ENCODE measurements around the gene TIPARP.
A peak's percentile ranks its signal among the peaks of the same experiment; 100 is the strongest.
"Not testable (repeated sequence)": the region's sequence is repeated elsewhere in the genome, so short reads cannot be mapped to it uniquely, and the experiment has no call there.

TIPARP gene

GRCh38 chr3:156718622-156719306 is 44.4 kb downstream of the TIPARP start:
- DNase-seq: no peak

- no peak for DNase-seq
Measured at GRCh38 chr3:156720826-156721225, 46.4 kb downstream of the TIPARP start.

DNA sequence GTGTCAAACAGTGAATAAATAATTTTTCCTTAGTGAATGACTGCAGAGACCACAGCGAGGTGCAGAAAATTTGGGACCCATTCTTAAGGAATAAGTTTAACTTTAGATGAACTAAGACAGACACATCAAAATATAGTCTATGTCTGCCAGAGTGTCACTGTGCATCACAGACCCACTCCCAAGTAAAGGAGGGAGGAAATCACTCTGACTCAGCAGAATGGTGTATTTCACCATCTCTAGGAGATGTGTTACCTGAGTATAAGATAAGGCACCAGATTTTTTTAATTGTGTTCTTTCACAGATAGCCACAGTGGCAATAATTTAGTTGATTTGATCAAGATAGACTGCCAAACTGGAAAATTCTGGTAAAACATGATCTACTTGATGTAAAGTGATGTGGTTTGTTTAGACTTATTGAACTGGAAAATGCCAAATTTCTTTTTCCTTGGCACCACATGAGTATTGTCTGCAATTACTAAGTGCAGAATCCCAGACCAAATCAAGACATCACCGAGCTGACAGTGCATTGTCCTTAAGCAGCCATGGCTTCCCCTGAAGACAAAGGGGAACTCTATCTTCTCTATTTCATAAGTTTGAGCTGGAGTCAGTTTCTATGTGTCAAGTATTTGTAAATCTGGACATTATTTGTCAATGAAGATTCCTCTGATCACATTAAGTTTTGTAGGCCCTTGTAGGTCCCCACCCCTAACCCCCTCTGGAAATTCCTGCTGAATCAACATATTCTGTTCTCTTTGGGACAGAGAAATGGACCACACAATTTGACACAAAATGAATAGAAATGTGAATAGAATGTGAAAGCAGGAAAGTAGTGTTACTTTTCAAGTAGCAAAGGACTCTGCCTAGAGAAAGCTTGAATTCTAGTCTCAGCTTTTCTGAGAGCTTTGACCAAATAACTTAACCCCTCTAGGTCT is 47.6 kb downstream of the TIPARP start:
- DNase-seq: no peak

DNA sequence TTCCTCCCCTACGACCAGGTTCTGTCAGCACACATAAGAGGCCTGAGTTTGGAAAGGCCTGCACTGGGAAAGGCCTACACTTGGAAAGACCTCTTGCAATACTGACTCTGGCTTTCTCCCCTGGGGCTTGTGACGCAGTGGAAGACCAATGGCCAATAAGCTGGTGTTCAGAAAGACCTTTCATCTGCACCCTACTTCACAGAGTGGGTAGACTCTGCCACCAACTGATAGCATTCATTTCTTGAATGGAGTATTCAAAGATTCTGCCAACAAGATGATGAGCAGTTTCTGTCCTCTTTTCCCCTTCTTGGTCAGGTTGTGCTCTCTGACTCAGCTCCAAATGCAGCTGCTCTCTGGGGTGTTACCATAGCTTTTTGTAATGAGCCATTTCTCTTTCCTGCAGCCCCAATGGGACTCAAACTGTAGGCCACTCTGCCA is 48.8 kb downstream of the TIPARP start:
- DNase-seq: no peak

GRCh38 chr3:156725682-156726081 is 51.3 kb downstream of the TIPARP start:
- peak in 2 of 3 experiments; percentile 74 to 93 for DNase-seq

GRCh38 chr3:156726456-156726855 is 52.1 kb downstream of the TIPARP start:
- DNase-seq: no peak

DNA sequence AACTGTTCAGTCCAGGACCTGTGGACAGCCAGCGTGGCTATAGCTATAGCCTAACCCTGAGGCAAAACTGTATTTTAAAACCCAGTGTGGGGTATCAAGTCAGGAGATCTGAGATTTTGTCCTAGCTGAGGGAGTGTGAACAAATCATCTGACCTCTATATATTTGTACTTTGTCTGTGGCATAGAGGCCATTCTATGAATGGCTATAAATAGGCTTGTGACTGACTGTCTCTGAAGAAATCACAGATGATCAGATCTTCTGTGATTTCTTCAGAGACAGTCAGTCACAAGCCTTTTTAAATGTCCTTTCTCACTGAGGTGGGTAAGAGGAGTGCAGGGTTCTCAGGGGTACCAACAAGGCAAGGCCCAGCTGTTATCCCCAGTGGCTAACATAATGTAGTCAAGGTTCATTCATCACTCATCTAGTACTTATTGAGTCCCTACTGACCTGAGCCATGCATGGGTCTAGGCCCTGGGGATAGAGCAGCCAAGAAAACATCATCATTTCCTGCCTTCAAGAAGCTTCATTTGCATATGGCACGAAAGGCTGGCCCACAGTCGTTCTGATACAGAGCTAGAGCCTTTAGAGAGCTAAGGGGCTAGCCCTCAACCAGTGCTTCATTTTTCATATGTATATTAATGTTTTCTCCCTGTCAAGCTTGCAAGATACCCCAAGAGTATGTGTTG is 53.3 kb downstream of the TIPARP start:
- no peak for DNase-seq

DNA sequence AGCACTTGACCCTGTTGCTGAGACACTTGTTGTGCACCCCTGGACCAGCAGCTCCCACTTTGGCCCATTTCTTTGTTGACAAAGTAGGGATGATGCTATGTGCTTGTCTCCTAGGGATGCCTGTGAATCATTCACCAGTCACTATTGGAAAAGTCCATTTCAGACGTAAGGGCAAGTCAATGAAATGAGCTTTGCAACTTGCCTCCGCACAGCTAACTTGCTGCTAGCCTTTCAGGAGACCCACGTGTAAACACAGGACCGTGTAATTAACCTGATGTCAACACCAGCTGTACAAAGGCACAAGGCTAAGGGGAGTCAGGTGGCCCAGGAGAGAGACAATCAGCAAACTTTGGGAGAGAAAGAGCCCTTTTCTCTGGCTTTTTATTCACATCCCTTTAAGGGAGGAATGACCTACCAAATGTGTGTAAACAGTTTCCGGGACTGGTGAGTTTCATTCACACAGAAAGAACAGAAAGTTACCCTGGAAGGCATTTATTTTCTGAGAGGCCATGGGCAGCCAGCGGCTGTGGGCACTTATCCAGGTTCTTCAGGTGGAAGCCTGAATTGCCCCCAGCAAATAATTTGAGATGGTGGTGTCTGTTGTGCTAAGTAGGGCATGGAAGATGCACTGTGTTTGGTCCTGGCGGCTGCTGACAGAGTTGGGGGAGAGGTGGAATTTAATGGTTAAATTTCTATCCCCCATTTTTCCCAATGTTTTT is 54.0 kb downstream of the TIPARP start:
- peak in 2 of 3 experiments; percentile 96 to 98 for DNase-seq

DNA sequence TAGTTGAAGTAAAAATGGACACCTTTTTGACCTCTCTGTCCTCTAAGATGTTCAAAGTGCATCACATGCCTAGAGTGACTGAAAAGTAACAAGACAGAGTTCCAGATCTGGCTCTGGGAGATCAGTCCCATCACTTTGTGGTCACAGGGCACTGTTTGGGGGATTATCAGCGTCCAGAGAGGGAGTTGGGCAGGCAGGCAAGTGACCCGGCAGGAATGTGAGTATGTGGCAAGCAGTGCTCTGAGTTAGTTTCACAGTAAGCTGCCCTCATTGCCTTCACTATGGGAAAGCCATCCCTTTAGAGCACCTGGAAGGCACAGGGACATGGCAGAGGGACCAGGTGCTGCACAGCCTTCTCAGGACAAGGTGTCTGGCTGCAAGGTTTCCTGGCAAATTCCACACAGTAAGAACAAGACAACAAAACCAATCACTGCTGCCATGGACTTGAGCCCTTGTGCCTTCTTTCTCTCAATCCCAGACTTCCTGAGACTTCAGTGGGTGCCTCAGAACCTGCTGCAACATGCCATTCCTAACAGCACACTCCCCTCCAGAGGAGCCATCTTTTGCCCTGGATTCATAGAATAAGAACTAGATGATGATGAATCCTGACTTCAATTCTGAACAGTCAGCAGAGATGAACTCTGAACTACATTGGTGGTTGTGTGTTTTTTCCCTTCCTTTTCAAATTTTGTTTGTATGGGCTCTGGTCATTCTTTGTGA is 55.2 kb downstream of the TIPARP start:
- DNase-seq: peak in 2 of 3 experiments; percentile 30 to 65

DNA sequence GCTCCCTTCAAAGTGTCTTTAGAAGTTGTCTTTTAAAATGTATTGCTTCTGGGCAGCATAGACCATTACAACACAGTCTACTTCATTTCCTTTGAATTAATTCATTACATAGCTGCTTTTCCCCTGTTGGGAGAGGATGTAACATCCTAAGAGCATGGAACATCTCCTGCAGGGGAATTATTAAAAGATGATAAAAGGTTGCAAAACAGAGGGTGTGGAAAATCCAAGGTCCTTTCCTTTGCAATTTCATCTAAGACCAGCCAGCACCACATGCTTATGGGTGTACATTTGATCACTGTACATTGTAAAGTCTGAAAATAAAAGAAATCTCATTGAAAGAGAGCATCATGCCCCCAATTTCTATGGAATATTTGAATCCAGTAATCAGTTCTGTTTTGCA is 57.4 kb downstream of the TIPARP start:
- no peak for DNase-seq

GRCh38 chr3:156732261-156732660 is 57.9 kb downstream of the TIPARP start:
- DNase-seq: no peak

- DNase-seq: no peak
Measured at GRCh38 chr3:156732715-156733421, 58.5 kb downstream of the TIPARP start.

- not testable (repeated sequence) for DNase-seq
Measured at GRCh38 chr3:156734661-156735060, 60.3 kb downstream of the TIPARP start.

DNA sequence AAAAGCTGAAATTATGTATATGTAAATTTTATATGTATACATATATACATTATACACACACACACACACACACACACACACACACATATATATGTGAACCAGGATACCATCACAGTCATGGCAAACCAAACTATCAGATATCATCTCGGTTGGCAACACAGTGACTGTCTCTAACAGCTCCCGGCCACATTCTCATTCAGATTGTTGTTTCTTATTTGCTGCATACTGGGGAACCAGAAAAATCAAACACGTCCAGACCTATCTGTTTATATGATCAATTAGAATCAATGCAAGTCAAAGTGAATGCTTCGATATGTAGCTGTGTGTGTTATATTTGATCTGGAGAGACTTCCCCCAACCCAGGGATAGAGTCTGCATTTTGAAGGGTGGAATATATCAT is 61.1 kb downstream of the TIPARP start:
- DNase-seq: no peak

DNA sequence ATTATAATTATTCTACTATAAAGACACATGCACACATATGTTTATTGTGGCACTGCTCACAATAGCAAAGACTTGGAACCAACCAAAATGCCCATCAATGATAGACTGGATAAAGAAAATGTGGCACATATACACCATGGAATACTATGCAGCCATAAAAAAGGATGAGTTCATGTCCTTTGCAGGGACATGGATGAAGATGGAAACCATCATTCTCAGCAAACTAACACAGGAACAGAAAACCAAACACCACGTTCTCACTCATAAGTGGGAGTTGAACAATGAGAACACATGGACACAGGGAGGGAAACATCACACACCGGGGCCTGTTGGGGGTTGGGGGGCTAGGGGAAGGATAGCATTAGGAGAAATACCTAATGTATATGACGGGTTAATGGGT is 62.7 kb downstream of the TIPARP start:
- not testable (repeated sequence) for DNase-seq

- no peak for DNase-seq
Measured at GRCh38 chr3:156738251-156738650, 63.9 kb downstream of the TIPARP start.

GRCh38 chr3:156739976-156740375 is 65.6 kb downstream of the TIPARP start:
- no peak for DNase-seq

- not testable (repeated sequence) for DNase-seq
Measured at GRCh38 chr3:156740581-156740980, 66.2 kb downstream of the TIPARP start.

DNA sequence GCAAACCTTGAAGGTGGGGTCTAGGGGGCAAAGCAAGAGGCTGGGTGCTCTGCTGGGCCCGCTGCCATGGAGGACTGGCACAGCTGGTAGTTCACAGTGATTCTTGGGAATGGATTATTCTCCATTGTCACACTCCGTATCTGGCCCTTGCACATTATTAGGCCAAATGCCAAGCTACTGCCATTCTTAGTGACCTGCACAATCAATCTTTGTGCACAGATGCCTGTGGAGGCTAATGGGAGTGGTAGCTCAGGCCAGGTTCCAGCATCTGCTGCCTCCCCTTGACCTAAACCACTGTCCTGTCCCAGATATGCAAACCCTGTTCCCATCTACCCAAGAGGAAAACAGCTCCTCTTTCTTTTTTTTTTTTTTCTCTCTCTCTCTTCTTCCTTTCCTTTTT is 67.5 kb downstream of the TIPARP start:
- no peak for DNase-seq

GRCh38 chr3:156742401-156742800 is 68.0 kb downstream of the TIPARP start:
- no peak for DNase-seq

DNA sequence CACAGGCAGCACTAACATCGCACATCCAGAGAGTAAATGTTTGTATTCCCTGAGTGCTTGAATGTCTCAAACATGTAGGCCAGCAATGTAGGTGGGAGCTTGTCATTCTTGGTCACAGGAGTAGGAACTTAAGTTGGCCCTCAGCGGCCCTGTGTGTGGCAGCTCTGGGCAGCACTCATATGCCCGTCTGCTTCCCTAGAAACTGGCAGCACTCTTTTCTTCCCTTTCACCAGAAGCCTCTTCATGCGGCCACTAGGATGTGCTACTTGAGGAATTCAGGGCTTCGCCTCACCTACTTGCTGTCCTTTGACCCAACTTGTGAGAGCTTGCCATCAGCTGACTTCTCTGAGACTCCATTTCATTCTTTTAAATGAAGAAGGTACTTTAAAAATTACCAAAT is 69.5 kb downstream of the TIPARP start:
- DNase-seq: no peak

Measured in NCI-H1417 (cell line).